Breast epithelium (tissue), 3 donors: Measurements from ENCODE around the gene SRSF4.

ENCODE experiments used
- POLR2A ChIP-seq: fragments of 450-650 bp; IDR thresholded peaks from one replicate; pipeline ENCODE4 v1.6.1; 2016; ENCODE audit warnings: antibody characterized with exemption, mild to moderate bottlenecking, moderate library complexity
- TF ChIP-seq, protein P1 (sequence below), 3 donors: fragments of 450-650 bp; IDR thresholded peaks; one replicate each; pipeline ENCODE4 v1.5.1; 2016 to 2017; ENCODE audit warnings: antibody characterized with exemption in 3 of 3, mild to moderate bottlenecking in 3 of 3, moderate library complexity in 3 of 3

DNA sequence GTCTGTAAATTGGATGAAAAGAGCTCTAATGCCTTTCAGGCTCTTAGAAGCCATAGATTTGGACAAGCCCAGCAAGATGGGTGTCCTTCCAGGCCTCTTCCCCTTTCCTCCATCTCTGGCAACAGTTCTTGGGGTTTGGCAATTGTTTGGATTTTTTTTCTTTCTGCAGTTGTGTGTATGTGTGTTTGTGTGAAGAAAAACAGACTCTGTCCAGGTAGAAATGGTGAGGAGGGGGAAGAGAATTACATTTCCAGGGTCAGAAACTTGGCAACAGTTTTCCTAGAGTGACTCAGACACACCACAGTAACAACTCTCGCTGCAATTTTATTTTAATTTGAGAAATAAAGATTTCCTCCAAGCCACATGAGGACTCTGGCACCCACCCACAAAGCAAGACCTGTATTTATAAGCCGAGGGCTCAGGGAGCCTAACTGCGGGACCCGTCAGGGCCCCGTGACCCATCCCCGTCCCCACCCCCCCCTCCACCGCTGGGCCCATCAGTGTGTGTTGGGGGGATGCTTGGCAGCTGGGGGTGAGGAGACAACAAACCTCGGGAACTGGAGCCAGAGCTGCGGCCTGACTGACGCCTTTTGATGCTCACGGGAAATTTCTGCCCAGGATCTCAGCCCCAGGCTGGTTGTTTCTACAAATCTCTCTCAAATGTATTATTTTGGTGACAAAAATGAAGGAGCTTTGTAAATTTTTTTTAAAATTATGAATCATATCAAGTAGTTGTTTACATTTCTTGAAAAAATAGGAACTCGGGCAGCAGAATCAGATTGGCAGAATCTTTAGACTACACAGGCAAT lies 62.4 kb downstream of the SRSF4 start:
- TF ChIP-seq POLR2A = no peak
- TF ChIP-seq, protein P1, sequence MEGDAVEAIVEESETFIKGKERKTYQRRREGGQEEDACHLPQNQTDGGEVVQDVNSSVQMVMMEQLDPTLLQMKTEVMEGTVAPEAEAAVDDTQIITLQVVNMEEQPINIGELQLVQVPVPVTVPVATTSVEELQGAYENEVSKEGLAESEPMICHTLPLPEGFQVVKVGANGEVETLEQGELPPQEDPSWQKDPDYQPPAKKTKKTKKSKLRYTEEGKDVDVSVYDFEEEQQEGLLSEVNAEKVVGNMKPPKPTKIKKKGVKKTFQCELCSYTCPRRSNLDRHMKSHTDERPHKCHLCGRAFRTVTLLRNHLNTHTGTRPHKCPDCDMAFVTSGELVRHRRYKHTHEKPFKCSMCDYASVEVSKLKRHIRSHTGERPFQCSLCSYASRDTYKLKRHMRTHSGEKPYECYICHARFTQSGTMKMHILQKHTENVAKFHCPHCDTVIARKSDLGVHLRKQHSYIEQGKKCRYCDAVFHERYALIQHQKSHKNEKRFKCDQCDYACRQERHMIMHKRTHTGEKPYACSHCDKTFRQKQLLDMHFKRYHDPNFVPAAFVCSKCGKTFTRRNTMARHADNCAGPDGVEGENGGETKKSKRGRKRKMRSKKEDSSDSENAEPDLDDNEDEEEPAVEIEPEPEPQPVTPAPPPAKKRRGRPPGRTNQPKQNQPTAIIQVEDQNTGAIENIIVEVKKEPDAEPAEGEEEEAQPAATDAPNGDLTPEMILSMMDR (IDR thresholded peaks at IDR 0.05) = no peak
